Measurements from ENCODE around the gene NPLOC4. TPM values are rescaled to one million over a fixed set of nuclear protein-coding genes. Genes with fewer than 3 reads are reported as not detected.

The NPLOC4 gene
- total and polyA plus RNA-seq, 11 donors = 28.2 to 133 (median 99.2) TPM

GRCh38 chr17:81569986-81570514 lies 66.9 kb downstream of the NPLOC4 start:
- Histone ChIP-seq H3K4me3 (no peak overlapping the region), H3K4me1 (peaks cover 9 to 34% (median 21%) of the 10 kb centered on the region in 12 donors), H3K36me3 (peaks cover 6 to 100% (median 89%) of the 10 kb centered on the region in 9 donors), H3K27me3 (no peaks in the 10 kb centered on the region), H3K27ac (no peak overlapping the region), H3K9me3 (no peaks in the 10 kb centered on the region)
- intact Hi-C loops (cut with DNase I) = no loop called here
- no peak for TF ChIP-seq CTCF (IDR thresholded peaks at IDR 0.05)
- TF ChIP-seq POLR2A (IDR thresholded peaks at IDR 0.05) = no peak
- ATAC-seq = no peak
- DNase-seq = no peak
- WGBS, 4 donors = 94 to 96% (median 96%) methylated on average over 17 to 18 of the region's 18 CpGs

GRCh38 chr17:81568416-81568815 lies 68.5 kb downstream of the NPLOC4 start:
- Histone ChIP-seq H3K9me3 (no peaks in the 10 kb centered on the region), H3K4me1 (peaks cover 9 to 43% (median 21%) of the 10 kb centered on the region in 12 donors), H3K27ac (peak overlapping the region in 4 of 12 donors; percentile 27 to 79 (median 72)), H3K27me3 (no peaks in the 10 kb centered on the region), H3K36me3 (peaks cover 6 to 100% (median 92%) of the 10 kb centered on the region in 9 donors), H3K4me3 (no peak overlapping the region)
- intact Hi-C loops (cut with DNase I) = no loop called here
- DNase-seq = no peak
- WGBS, 4 donors = 86 to 96% (median 90%) methylated on average over 10 of the region's 10 CpGs
- no peak for ATAC-seq
- TF ChIP-seq POLR2A (IDR thresholded peaks at IDR 0.05) = no peak
- no peak for TF ChIP-seq CTCF (IDR thresholded peaks at IDR 0.05)

- ATAC-seq (no peak), DNase-seq (no peak)
- no peaks in the 10 kb centered on the region for H3K9me3 ChIP-seq
- intact Hi-C loops (cut with DNase I) = no loop called here
- H3K36me3 ChIP-seq = peaks cover 6 to 100% (median 92%) of the 10 kb centered on the region in 9 donors
- peaks cover 9 to 43% (median 21%) of the 10 kb centered on the region in 12 donors for H3K4me1 ChIP-seq
- peak overlapping the region in 11 of 12 donors; percentile 52 to 84 (median 73) for H3K27ac ChIP-seq
- WGBS, 4 donors = 62 to 72% (median 65%) methylated on average over 4 of the region's 4 CpGs
- TF ChIP-seq CTCF (IDR thresholded peaks at IDR 0.05) (no peak), POLR2A (IDR thresholded peaks at IDR 0.05) (no peak)
- peak overlapping the region in 2 of 12 donors; percentile 4 to 20 for H3K4me3 ChIP-seq
- H3K27me3 ChIP-seq = no peaks in the 10 kb centered on the region
Observed at GRCh38 chr17:81567191-81567590, 69.7 kb downstream of the NPLOC4 start.

- Histone ChIP-seq H3K4me1 (peaks cover 9 to 47% (median 21%) of the 10 kb centered on the region in 12 donors), H3K27ac (peak overlapping the region; percentile 27 to 84 (median 72)), H3K4me3 (peak overlapping the region in 6 of 12 donors; percentile 4 to 40 (median 14)), H3K36me3 (peaks cover 6 to 100% (median 92%) of the 10 kb centered on the region in 9 donors), H3K9me3 (no peaks in the 10 kb centered on the region), H3K27me3 (no peaks in the 10 kb centered on the region)
- TF ChIP-seq CTCF (IDR thresholded peaks at IDR 0.05) (no peak), POLR2A (IDR thresholded peaks at IDR 0.05) (peak in 1 of 2 donors; percentile 9)
- 4 to 11% (median 7%) methylated on average over 8 of the region's 8 CpGs for WGBS, 4 donors
- DNase-seq (peak in 4 of 5 donors; percentile 62 to 83 (median 68)), ATAC-seq (peak; percentile 41 to 81 (median 77))
- intact Hi-C loops (cut with DNase I) = no loop called here
Observed at GRCh38 chr17:81566461-81567126, 70.3 kb downstream of the NPLOC4 start.

All from heart left ventricle (tissue), 16 donors.